HG02623 (cell line): Measurements from ENCODE around the gene AKAP13.
A peak's percentile ranks its signal among the peaks of the same experiment; 100 is the strongest.

Experiments
- ATAC-seq: cut with Tn5 transposase; IDR thresholded peaks from one replicate; pipeline ENCODE4 v1.9.1; 2021; ENCODE audit warnings: moderate library complexity; ENCODE audit not compliant: unreplicated experiment

Gene AKAP13

DNA sequence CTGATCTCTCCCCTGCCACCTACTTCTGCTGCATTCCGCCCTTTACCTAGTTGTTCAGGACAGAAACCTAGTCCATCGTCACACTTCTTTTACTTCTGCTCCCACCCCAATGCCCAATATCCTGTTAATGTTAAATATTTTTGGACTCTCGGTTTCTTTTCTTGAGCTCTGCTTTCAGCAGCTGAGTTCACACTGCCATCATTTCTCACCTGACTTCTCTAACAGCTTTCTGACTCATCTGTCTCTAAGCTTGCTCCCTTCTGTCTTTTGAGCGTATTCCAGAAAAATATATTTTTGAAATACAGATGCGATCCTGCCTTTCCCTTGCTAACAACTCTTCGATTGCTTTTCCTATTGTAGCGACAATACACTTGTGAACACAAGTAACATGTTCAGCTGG, 231.0 kb downstream of the AKAP13 start:
- ATAC-seq, result no peak

- ATAC-seq, result no peak
Measured at GRCh38 chr15:85614059-85614458, 233.7 kb downstream of the AKAP13 start.

- ATAC-seq, result peak; percentile 54
Measured at GRCh38 chr15:85615930-85616329, 235.5 kb downstream of the AKAP13 start.

GRCh38 chr15:85616549-85617110, 236.2 kb downstream of the AKAP13 start:
- no peak for ATAC-seq

DNA sequence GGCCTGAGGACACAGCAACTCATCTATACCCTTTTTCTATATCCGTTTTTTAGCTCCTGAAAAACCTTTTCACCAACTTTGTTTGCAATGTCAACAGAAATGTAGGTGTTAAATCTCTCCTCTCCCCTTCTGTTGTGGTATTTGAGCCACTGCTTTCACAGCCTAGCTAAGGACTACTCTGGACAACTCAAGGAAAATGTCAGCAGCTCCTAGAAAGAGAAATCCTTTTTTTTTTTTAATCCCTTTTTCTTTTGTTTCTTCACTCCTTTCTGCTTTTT, 237.8 kb downstream of the AKAP13 start:
- ATAC-seq, result no peak

- peak; percentile 46 for ATAC-seq
Measured at GRCh38 chr15:85618956-85619491, 238.6 kb downstream of the AKAP13 start.

DNA sequence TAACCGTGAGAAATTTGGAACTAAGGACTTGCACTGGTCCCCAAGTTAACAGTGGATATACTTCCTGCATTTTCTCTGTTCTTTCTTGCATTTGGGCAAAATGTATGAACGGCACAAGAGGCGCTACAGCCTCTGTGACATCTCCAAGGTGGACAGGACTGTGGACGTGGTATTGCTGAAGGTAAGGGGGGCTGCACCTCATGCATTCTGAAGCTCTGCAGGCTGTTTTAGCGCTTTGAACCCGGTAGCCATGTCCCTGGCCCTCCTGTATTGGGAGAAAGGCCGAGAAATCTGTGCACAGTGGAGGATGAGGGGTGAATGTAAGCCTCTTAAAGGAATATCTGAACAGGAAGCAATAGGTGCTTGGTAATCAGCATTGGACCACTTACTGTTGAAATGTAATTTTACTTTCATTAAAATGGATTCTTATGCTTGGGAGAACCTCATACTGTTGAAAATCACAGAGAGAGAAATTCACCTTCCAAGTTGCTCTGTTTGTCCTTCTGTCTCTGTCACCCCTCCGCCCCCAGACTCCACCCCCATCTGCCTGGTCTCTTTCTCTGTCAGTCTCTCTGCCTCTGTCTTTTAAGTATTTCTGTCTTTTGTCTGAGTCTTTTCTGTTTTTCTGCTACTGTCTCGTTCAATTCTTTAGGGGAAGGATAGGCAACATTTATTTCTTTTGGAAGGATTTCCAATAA, 239.7 kb downstream of the AKAP13 start:
- no peak for ATAC-seq

GRCh38 chr15:85620690-85621049, 240.3 kb downstream of the AKAP13 start:
- ATAC-seq, result no peak

DNA sequence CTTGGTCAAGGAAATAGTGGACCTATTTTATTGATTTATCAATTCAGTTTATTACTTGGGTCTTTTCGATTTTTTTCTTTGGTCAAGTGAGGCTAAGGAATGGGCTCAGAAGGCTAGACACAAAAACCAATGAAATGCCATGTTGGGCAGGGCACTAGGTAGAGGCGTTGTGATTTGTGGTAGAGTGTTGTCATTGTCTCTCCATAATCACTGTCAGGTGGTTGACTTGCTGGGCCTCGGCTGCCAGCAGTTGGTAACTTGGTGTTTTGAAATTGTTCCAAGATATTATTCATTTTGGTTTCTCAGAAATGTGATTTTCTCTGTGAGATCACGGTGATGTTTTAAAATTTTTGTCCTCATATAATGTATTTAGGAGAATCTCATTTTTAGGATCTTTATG, 240.7 kb downstream of the AKAP13 start:
- no peak for ATAC-seq

- ATAC-seq, result no peak
Measured at GRCh38 chr15:85622221-85622831, 241.9 kb downstream of the AKAP13 start.

DNA sequence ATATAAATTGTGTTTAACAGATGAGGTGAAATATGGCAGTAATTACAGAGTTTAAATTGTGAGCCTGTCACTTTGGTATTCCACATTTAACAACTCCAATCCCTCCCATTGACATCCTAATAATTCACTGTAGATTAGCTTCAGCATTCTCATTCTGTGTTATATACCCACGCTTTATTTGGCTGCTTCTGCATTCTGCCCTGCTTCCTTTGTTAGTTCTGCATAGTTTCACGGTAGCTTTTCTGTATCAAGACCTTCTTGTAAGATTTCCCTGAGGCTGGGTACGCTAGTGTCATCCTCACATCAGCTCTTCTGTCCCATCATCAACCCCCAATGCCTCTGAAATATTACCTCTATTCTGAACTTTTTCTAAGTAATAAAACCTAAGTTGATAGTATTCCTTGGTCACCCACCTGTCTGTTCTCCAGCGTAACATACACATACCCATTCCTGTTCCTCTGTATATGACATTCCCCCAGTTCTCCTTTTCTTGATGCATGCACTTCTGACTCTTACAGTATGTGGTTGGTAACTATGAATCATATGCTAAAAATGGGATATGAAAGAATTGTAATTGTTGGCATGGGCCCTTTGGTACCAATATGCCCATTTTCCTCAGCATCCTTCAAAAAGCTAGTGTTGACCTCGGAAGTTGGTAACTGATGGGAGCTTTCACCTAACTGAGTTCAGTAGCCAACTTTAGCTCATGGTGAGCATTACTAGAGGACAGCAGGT, 243.1 kb downstream of the AKAP13 start:
- no peak for ATAC-seq

DNA sequence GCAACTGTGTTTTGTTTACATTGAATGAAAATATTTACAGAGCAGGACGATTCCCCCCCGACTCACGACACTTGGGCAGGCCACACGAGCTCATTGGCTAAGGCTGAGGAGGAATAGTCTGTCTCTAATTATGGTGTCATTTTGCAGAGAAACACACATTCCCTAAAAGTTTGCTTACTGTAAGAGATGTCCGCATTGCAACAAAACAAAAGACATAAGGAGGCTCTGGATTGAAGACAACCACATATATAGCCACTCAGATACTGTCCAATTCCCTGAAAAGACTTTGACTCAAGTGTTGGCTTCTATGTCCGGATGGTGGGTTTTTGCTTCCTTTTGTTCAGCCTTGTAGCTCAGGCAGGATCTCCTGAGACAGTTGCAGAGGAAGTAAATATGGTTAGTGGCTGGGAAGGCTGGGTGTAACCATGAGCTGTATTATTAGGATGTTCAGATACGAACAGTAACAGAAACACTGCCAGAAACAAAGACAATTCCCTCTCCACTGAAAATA, 243.9 kb downstream of the AKAP13 start:
- no peak for ATAC-seq

- no peak for ATAC-seq
Measured at GRCh38 chr15:85625166-85625830, 244.9 kb downstream of the AKAP13 start.

- ATAC-seq, result peak; percentile 78
Measured at GRCh38 chr15:85625856-85626255, 245.5 kb downstream of the AKAP13 start.

GRCh38 chr15:85627213-85627935, 247.0 kb downstream of the AKAP13 start:
- no peak for ATAC-seq

GRCh38 chr15:85630311-85630710, 249.9 kb downstream of the AKAP13 start:
- no peak for ATAC-seq

- ATAC-seq, result no peak
Measured at GRCh38 chr15:85631018-85631417, 250.6 kb downstream of the AKAP13 start.

- ATAC-seq, result no peak
Measured at GRCh38 chr15:85632014-85632413, 251.6 kb downstream of the AKAP13 start.

- ATAC-seq, result no peak
Measured at GRCh38 chr15:85633859-85634258, 253.5 kb downstream of the AKAP13 start.

DNA sequence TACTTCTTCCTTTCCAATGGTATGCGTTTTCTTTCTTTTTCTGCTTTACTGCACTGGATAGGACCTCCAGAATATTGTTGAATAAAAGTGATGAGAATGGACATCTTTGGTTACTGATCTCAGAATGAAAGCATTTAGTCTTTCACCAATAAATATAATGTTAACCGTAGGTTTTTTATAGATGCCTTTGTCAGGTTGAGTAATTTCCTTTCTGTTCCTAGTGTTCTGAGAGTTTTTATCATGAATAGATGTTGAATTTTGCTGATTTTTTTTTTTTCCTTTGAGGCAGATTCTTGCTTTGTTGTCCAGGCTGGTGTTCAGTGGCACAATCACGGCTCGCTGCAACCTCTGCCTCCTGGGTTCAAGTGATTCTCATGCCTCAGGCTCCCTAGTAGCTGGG, 255.9 kb downstream of the AKAP13 start:
- ATAC-seq, result no peak
